ENCODE data around the gene CCDC148.

Gene CCDC148

GRCh38 chr2:158143703-158144360 lies 312.7 kb downstream of the CCDC148 start:
- no peak for DNase-seq

GRCh38 chr2:158142568-158143332 lies 313.8 kb downstream of the CCDC148 start:
- no peak for DNase-seq

- no peak for DNase-seq
Observed at GRCh38 chr2:158142165-158142564, 314.4 kb downstream of the CCDC148 start.

- no peak for DNase-seq
Observed at GRCh38 chr2:158140201-158140600, 316.4 kb downstream of the CCDC148 start.

GRCh38 chr2:158138255-158138654 lies 318.3 kb downstream of the CCDC148 start:
- DNase-seq = no peak

GRCh38 chr2:158135096-158135495 lies 321.5 kb downstream of the CCDC148 start:
- no peak for DNase-seq

GRCh38 chr2:158134655-158135054 lies 321.9 kb downstream of the CCDC148 start:
- no peak for DNase-seq

GRCh38 chr2:158134055-158134454 lies 322.5 kb downstream of the CCDC148 start:
- DNase-seq = no peak

- DNase-seq = no peak
Observed at GRCh38 chr2:158131919-158132566, 324.5 kb downstream of the CCDC148 start.

- DNase-seq = no peak
Observed at GRCh38 chr2:158131483-158131912, 325.1 kb downstream of the CCDC148 start.

GRCh38 chr2:158130832-158131473 lies 325.6 kb downstream of the CCDC148 start:
- no peak for DNase-seq

GRCh38 chr2:158129037-158129436 lies 327.5 kb downstream of the CCDC148 start:
- DNase-seq = no peak

- no peak for DNase-seq
Observed at GRCh38 chr2:158128168-158128973, 328.2 kb downstream of the CCDC148 start.

GRCh38 chr2:158127380-158127804 lies 329.2 kb downstream of the CCDC148 start:
- no peak for DNase-seq

- no peak for DNase-seq
Observed at GRCh38 chr2:158125756-158126498, 330.6 kb downstream of the CCDC148 start.

- DNase-seq = no peak
Observed at GRCh38 chr2:158124896-158125295, 331.7 kb downstream of the CCDC148 start.
